Right cardiac atrium (tissue), 5 donors: ENCODE results near the gene CDK5R1. TPM values are rescaled to one million over a fixed set of nuclear protein-coding genes. Genes with fewer than 3 reads are reported as not detected.
A peak's percentile ranks its signal among the peaks of the same experiment; 100 is the strongest.

Source experiments
- ATAC-seq, 2 donors: fragments of 200-7000 bp; cut with Tn5 transposase; one replicate each; pipeline versions ENCODE4 v1.8.0 to v1.9.1; 2020; ENCODE audit warnings: moderate library complexity in 2 of 2, mild to moderate bottlenecking in 1 of 2
- DNase-seq, 3 donors: peaks; one replicate each; pipeline ENCODE4 v3.0.0-alpha.2; 2020
- H3K27ac ChIP-seq: one replicate; pipeline ENCODE4 v1.5.1; 2013; ENCODE audit warnings: mild to moderate bottlenecking, low read length, control low read depth, moderate library complexity
- H3K27me3 ChIP-seq: one replicate; pipeline ENCODE4 v1.6.1; 2013; ENCODE audit not compliant: control insufficient read depth, insufficient read depth
- H3K4me1 ChIP-seq: one replicate; pipeline ENCODE4 v1.6.1; 2013; ENCODE audit warnings: low read length; ENCODE audit not compliant: control insufficient read depth, insufficient read depth
- H3K4me3 ChIP-seq: one replicate; pipeline ENCODE4 v1.5.1; 2013; ENCODE audit warnings: low read length, control low read depth
- H3K9me3 ChIP-seq: one replicate; pipeline ENCODE4 v1.6.1; 2013; ENCODE audit warnings: low read length; ENCODE audit not compliant: control insufficient read depth
- WGBS: extraction: QIAGEN DNeasy Blood & Tissue Kit; methylation state at CpG from one replicate; pipeline ENCODE4 v1.1.7; 2013; 5-methylcytosine and 5-hydroxymethylcytosine counted together
- intact Hi-C, 4 donors: fragments of 100-400 bp; cut with DNase I; formaldehyde crosslinking; loops; one replicate each; pipeline versions ENCODE4 v1.11.0 to v1.14.0; 2022 to 2023
- polyA plus RNA-seq: library from polyadenylated mRNA; stranded (reverse); fragments of 200-250 nt; gene quantifications from one replicate; pipeline ENCODE4 v1.2.3, GENCODE V29; 2013
- total RNA-seq, 4 donors: library from RNA; stranded (reverse); fragmentation: NEBNext Ultra II Directional; extraction: Animal tissue kit (Norgen Biotek cat#: 25700); gene quantifications; one replicate each; pipeline ENCODE4 v1.2.1, GENCODE V29; 2021
- donor health status: healthy with polysubstance abuse.
- donor health status: DM: no; HTN: yes; CAD: no.
- donor health status: DM: no; HTN: no; CAD: no.
- donor health status: DM: no; HTN: yes; CAD: no; lungs with severe emphysema.
- donor health status: DM: yes; HTN: yes; CAD: no.

CDK5R1 gene
- total and polyA plus RNA-seq, 5 donors, result 0.95 to 2.6 (median 1.5) TPM

DNA sequence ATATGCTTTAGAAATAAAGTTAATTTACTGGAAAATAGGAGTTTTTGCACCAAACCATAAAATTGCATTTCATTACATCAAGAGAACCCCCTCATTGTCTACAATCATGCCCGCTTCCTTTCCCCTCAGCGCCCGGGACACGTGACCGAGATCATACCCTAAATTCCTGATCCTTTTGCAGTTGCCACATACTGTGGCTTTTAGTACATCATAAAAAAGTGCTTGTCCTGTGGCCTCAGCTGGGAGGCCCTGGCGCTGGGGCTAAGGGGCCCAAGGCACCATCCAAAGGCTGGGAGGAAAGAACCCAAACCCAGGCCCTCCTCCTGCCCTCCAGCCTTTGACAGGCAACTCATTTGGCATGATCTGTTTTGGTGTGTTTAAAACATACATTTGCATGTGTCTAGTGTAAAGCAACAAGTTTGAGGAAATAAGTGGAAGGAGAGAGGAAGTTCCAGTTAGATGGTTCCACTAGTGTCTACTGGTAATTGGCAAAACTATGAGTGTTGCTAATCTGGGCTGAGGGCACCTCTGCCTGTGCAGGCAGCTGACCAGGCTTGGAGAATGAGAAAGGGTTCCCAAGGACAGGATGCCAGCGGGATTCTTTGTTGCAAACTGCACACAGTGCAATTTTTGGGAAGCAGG is 6.0 kb downstream of the CDK5R1 start:
- H3K4me1 ChIP-seq, result no peaks in the 10 kb centered on the region
- intact Hi-C loops, result no loop called here
- no peak overlapping the region for H3K27ac ChIP-seq
- 92% methylated on average over 7 of the region's 7 CpGs for whole genome bisulfite sequencing
- H3K27me3 ChIP-seq, result no peaks in the 10 kb centered on the region
- ATAC-seq, result no peak
- H3K9me3 ChIP-seq, result no peaks in the 10 kb centered on the region
- no peak for DNase-seq
- H3K4me3 ChIP-seq, result no peak overlapping the region

DNA sequence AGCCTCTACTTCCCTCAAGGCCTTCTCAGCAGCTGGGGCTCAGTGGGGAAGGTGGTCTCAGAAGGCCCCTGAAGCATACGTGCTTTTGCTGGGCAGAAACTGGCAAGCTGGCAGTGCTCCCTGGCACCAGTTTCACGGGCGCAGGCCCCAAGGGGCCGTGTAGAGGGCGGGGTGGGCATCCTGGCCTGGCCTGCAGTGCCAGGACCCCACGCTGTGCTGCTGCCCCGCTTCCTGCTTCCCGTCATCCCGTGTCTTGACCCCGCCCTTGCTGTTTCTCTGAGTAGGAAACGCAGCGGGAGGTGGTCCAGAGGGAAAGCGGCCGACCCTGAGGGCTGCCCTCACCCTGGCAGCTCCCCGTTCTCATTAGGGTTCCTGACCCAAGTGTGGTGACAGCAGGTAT is 6.8 kb downstream of the CDK5R1 start:
- intact Hi-C loops, result no loop called here

DNA sequence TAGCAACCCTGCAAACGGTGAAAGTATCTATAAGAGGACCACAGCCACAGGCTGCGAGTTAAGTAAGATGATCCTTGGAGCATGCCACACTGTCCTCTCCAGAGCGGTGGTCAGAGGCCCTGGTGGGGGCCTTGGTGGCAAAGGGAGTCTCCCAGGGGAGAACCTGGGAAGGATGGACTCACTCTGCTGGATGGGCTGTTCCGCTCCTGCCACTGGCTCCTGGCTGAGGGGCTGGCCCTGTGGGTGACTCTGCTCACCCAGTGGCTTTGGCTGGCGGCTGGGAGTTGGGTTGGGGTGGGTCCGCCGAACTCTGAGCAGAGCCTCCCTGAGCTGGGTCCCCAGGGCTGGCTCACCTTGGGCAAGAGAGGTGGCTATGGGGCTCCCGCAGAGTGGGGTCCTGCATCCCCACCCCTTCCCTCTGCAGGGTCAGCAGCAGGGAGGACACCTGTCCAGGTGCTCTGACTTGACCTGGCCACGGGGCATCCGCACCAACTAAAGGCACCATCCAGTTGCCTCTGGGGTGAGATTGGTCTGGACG is 7.3 kb downstream of the CDK5R1 start:
- no peaks in the 10 kb centered on the region for H3K27me3 ChIP-seq
- WGBS, result 94% methylated on average over 11 of the region's 11 CpGs
- H3K4me3 ChIP-seq, result no peak overlapping the region
- H3K9me3 ChIP-seq, result no peaks in the 10 kb centered on the region
- DNase-seq (no peak), ATAC-seq (no peak)
- no peaks in the 10 kb centered on the region for H3K4me1 ChIP-seq
- no peak overlapping the region for H3K27ac ChIP-seq
- intact Hi-C loops, result no loop called here

More for the DNA sequence above, 6.8 kb downstream of the CDK5R1 start:
- H3K27ac ChIP-seq, result no peak overlapping the region
- H3K4me1 ChIP-seq, result no peaks in the 10 kb centered on the region
- no peaks in the 10 kb centered on the region for H3K27me3 ChIP-seq
- no peaks in the 10 kb centered on the region for H3K9me3 ChIP-seq
- H3K4me3 ChIP-seq, result no peak overlapping the region
- ATAC-seq (no peak), DNase-seq (no peak)
- WGBS, result 83% methylated on average over 15 of the region's 15 CpGs

DNA sequence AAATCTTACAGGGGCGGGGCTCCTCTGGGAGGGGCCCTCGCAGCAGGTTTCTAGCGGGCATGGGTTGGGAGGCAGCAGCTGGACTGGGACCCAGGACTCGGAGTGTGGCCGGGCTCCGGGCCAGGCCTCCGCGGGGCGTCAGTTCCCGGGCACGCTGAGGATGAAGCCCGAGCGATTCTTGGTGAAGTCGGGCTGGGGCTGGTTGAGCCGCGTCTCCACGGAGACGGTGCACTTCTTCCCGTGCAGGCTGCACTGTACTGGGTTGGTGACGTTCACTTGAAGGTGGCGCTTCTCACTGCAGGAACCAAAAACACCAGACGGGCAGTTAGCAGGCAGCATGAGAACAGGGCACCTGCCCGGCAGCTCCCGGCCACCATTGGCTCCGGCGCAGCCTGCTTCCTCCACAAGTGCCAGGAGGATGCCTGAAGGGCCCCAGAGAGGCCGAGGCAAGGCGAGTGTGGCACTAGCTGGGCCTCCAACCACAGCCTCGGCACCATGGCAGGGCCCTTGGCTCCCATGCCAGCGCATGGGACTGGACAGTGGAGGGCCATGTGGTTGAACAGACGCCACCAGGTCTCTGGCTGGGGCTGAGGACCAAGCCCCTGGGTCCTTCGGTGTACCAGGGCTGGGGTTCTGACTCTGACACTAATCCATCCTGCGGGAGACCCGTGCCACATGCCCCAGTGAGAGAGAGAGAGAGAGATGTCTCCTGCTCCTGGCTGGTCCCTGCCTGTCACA is 8.0 kb downstream of the CDK5R1 start:
- intact Hi-C loops, result no loop called here
- Histone ChIP-seq H3K4me3 (no peak overlapping the region), H3K27me3 (no peaks in the 10 kb centered on the region), H3K9me3 (no peaks in the 10 kb centered on the region), H3K27ac (no peak overlapping the region), H3K4me1 (no peaks in the 10 kb centered on the region)
- DNase-seq, result peak in 2 of 3 donors; percentile 68 to 70
- no peak for ATAC-seq
- WGBS, result 85% methylated on average over 34 of the region's 34 CpGs

DNA sequence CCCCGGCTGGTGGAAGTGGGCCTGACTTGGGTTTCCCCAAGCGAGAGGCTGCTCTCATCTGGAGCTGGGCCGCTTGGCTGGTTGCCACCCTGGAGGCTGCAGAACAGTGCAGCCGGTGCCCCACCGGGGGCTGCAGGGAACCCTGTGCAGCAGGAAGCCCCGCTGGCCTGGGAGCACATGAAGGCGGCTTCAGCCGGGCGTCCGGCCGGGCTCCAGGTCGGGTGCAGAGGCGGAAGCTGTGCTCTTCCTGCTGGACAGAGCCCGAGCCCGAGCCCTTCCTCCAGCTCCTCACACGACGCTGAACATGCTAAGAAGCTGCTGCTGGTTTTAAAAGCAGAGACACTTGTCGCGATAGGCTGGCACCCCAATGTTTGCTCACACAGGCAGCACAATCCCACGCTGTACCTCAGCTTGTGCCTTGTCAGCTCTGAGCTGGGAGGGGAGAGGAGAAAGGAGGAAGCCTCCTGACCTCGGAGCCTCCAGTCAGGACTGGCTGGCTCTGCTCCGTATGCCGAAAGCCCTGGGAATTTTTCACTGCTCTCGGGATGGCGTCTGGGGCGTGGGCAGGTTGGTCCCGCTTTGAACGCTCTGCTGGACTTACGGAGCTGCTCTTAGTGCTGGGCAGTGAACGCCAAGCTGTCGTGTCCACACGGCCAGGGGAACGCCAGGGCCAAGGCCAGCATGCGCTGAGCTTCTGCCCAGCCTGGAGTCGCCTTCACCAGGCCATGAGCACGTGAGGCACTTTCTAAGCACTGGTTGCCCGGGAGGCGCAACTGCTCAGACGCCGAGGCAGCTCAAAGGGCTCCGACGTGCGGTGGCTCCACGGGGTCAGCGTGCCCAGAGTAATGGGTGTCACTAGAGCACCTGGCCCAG is 8.8 kb downstream of the CDK5R1 start:
- intact Hi-C loops, result no loop called here
- peak; percentile 49 to 87 for ATAC-seq
- peak overlapping the region; percentile 1 for H3K27ac ChIP-seq
- no peak overlapping the region for H3K4me3 ChIP-seq
- no peaks in the 10 kb centered on the region for H3K27me3 ChIP-seq
- H3K4me1 ChIP-seq, result no peaks in the 10 kb centered on the region
- DNase-seq, result peak; percentile 80 to 87 (median 82)
- 41% methylated on average over 45 of the region's 45 CpGs for WGBS
- H3K9me3 ChIP-seq, result no peaks in the 10 kb centered on the region

DNA sequence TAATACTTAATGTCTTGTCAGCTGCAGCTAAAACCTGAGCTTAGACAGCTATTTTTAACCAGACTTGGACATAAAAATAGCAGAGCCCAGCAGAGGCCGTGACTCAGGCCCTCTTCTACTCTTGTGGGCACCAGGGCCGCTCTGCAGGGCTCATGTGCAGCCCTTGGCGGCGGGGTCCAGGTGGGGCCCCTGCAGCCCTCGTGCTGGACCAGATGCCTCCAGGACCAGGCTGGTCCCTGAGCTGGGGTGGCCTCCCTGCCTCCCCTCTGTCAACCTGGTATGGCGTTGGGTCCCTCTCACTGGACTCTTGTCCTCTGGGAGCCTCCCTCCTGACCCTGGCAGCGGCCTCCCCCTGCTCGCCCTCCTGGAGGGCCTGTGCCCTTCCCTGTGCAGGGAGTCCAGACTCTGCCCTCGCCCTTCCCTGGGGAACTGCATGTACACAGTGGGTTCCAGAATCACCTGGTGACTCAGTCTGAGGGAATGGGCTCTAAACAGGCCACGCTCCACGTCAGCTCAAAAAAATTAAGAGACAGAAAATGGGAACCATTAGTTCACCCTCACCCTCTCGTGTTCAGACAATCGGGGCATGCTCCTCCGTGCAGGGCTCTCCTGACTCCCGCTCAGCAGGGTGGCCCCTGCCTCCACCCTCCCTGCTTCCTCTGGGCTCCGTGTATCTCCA is 9.7 kb downstream of the CDK5R1 start:
- DNase-seq, result no peak

DNA sequence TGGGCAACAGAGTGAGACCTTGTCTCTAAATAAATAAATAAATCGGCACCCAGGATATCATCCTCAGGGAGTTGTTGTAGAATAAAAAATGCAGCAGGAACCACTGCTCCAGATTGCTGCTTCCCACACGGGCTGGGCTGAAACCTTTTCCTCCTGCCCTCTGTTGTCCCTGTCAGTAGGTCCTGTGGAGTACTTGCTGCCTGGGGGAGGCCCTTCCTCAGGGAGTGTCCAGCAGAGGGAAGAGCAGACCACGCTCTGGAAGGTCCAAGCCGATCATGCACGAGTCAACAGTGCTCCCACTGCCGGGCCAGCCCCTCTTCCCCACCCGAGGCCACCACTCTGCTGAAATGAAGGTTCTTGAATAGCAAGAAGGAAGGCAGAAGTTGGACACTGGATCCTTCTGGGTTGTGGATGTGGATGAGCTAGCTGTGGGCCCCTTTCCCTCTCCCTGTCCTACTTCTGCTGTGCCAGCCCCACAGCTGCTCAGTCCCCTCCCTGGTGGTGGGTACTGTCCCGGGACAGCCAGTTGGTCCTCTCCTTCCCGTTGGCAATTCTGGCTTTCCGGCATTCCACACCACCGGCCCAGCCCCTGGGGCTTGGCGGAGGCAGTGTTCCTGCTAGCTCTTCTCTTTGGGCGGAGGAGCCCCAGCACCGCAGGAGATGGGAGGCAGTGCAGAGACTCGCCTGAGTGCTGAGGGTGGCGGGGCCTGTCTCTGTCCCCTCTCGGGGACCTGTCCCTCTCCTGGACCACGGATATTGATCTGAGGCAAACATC is 10.8 kb downstream of the CDK5R1 start:
- H3K4me1 ChIP-seq, result no peaks in the 10 kb centered on the region
- no peak overlapping the region for H3K27ac ChIP-seq
- ATAC-seq, result no peak
- H3K27me3 ChIP-seq, result no peaks in the 10 kb centered on the region
- H3K9me3 ChIP-seq, result no peaks in the 10 kb centered on the region
- 83% methylated on average over 18 of the region's 18 CpGs for WGBS
- no peak for DNase-seq
- intact Hi-C loops, result no loop called here
- no peak overlapping the region for H3K4me3 ChIP-seq

More for the DNA sequence above, 9.7 kb downstream of the CDK5R1 start:
- H3K4me1 ChIP-seq, result no peaks in the 10 kb centered on the region
- WGBS, result 81% methylated on average over 16 of the region's 16 CpGs
- no peaks in the 10 kb centered on the region for H3K9me3 ChIP-seq
- no peak overlapping the region for H3K27ac ChIP-seq
- no peak overlapping the region for H3K4me3 ChIP-seq
- no peaks in the 10 kb centered on the region for H3K27me3 ChIP-seq
- ATAC-seq, result peak; percentile 13 to 44
- intact Hi-C loops, result no loop called here

DNA sequence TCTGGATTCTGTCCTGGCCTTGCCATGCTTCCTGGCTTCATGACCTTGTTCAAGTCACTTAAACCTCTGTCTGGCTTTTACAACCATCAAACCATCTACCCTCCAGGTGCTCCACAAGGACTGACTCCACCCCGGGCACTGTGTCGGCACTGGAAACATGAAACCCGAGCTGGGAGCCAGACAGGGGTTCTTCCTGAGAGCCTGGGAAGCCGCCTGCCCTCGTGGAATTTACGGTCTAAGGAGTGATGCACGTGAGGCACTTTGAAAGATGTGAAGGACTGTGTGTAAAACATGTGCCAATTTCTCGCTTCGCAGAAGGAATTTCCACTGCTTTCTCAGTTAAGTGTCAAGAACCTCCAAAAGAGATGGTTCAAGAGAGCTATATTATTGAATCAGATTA is 11.6 kb downstream of the CDK5R1 start:
- H3K4me3 ChIP-seq, result no peak overlapping the region
- H3K27ac ChIP-seq, result no peak overlapping the region
- H3K27me3 ChIP-seq, result no peaks in the 10 kb centered on the region
- intact Hi-C loops, result no loop called here
- no peaks in the 10 kb centered on the region for H3K4me1 ChIP-seq
- 82% methylated on average over 9 of the region's 9 CpGs for WGBS
- no peaks in the 10 kb centered on the region for H3K9me3 ChIP-seq
- DNase-seq, result no peak
- ATAC-seq, result no peak

DNA sequence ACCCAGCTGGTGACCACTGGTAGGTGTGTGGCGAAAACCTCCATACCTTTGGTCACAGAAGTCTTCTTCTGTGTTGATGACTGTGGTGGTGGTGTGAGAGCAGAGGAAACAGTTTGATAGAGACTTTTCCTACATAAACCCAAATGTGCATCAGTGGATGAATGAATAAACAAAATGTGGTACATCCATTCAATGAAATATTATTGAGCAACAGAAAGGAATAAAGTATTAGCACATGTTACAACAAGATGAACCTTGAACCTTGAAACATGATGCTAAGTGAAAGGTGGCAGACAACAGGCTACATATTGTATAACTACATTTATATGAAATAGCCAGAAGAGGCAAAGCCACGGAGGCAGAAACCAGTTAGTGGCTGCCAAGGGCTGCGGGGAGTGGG is 15.2 kb downstream of the CDK5R1 start:
- no peak for DNase-seq
- intact Hi-C loops, result no loop called here
- ATAC-seq, result no peak
- Histone ChIP-seq H3K9me3 (no peaks in the 10 kb centered on the region), H3K27me3 (no peaks in the 10 kb centered on the region), H3K4me3 (no peak overlapping the region), H3K27ac (no peak overlapping the region), H3K4me1 (no peaks in the 10 kb centered on the region)
- 98% methylated on average over 3 of the region's 3 CpGs for WGBS

DNA sequence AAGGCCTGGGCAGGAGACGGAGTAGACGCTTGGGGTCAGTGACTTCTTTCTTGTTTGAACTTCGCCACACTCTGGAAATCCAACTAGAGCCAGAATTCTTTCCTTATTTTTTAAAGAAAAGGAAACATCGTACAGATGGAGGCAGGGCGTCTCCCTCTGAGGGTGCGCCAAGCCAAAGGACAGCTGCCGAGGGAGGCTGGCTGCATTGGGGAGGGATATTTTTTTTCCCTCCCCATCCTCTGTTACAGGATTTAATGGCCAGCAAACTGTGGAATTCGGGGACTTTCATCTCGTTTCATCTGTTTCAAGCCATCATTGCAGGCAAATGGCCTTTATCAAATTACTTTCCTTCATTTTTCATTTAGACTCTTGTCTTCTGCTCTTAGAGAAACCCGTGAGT is 15.9 kb downstream of the CDK5R1 start:
- intact Hi-C loops, result no loop called here
- DNase-seq (peak in 1 of 3 donors; percentile 26), ATAC-seq (peak in 1 of 2 donors; percentile 28)
- no peaks in the 10 kb centered on the region for H3K9me3 ChIP-seq
- no peaks in the 10 kb centered on the region for H3K4me1 ChIP-seq
- no peak overlapping the region for H3K4me3 ChIP-seq
- no peaks in the 10 kb centered on the region for H3K27me3 ChIP-seq
- no peak overlapping the region for H3K27ac ChIP-seq
- WGBS, result 70% methylated on average over 10 of the region's 10 CpGs
